Smooth muscle cell (in vitro differentiated cells): ENCODE results near the gene AP2B1. TPM values are rescaled to one million over a fixed set of nuclear protein-coding genes. Genes with fewer than 3 reads are reported as not detected.
"Not testable (repeated sequence)": the region's sequence is repeated elsewhere in the genome, so short reads cannot be mapped to it uniquely, and the experiment has no call there.

Source experiments
- DNase-seq: peaks from one replicate; lab custom pipeline; 2025; ENCODE audit not compliant: unreplicated experiment; lab: John Stamatoyannopoulos, UW
- H2AFZ ChIP-seq: fragments of 200-600 bp; sonication (generic); 2 replicates; pipeline ENCODE4 v1.6.0; 2016; ENCODE audit warnings: antibody characterized with exemption, low read depth, mild to moderate bottlenecking
- H3F3A ChIP-seq: fragments of 200-600 bp; sonication (generic); 2 replicates; pipeline ENCODE4 v1.6.0; 2017; ENCODE audit warnings: antibody characterized with exemption, low read depth
- H3K27ac ChIP-seq: fragments of 200-600 bp; sonication (generic); 2 replicates; pipeline ENCODE4 v1.5.1; 2016; ENCODE audit warnings: low read depth, mild to moderate bottlenecking
- H3K27me3 ChIP-seq: fragments of 200-600 bp; sonication (generic); 2 replicates; pipeline ENCODE4 v1.6.1; 2016; ENCODE audit warnings: low read depth, mild to moderate bottlenecking
- H3K36me3 ChIP-seq: fragments of 200-600 bp; sonication (generic); 2 replicates; pipeline ENCODE4 v1.5.1; 2016; ENCODE audit warnings: low read depth
- H3K4me1 ChIP-seq: fragments of 200-600 bp; sonication (generic); 2 replicates; pipeline ENCODE4 v1.5.1; 2016; ENCODE audit warnings: low read depth
- H3K4me2 ChIP-seq: fragments of 200-600 bp; sonication (generic); 2 replicates; pipeline ENCODE4 v1.6.0; 2016; ENCODE audit warnings: mild to moderate bottlenecking
- H3K4me3 ChIP-seq: fragments of 200-600 bp; sonication (generic); 2 replicates; pipeline ENCODE4 v1.5.1; 2016; ENCODE audit warnings: mild to moderate bottlenecking
- H3K79me2 ChIP-seq: fragments of 200-600 bp; sonication (generic); 2 replicates; pipeline ENCODE4 v1.6.0; 2016; ENCODE audit warnings: low read depth, mild to moderate bottlenecking
- H3K9ac ChIP-seq: fragments of 200-600 bp; sonication (generic); 2 replicates; pipeline ENCODE4 v1.6.0; 2016; ENCODE audit warnings: low read depth
- H3K9me3 ChIP-seq: fragments of 200-600 bp; sonication (generic); replicated peaks from 2 replicates; pipeline ENCODE4 v1.5.1; 2016; ENCODE audit warnings: low read depth
- H4K20me1 ChIP-seq: fragments of 200-600 bp; sonication (generic); 2 replicates; pipeline ENCODE4 v1.6.0; 2016; ENCODE audit warnings: low read depth
- CTCF ChIP-seq: fragments of 200-600 bp; sonication (generic); IDR thresholded peaks from 2 replicates; pipeline ENCODE4 v1.5.1; 2017; ENCODE audit warnings: borderline replicate concordance, mild to moderate bottlenecking, antibody characterized with exemption; ENCODE audit not compliant: insufficient read depth, poor library complexity, severe bottlenecking
- WGBS: methylation state at CpG from one replicate; pipeline ENCODE4 v1.1.7; 2016; ENCODE audit warnings: low lambda C conversion rate; 5-methylcytosine and 5-hydroxymethylcytosine counted together
- polyA plus RNA-seq: library from polyadenylated mRNA; unstranded; fragments of >200 nt; fragmentation: Nextera tagmentation; extraction: Ambion mirVana; gene quantifications from 2 replicates; pipeline ENCODE4 v1.2.1, GENCODE V29; 2016
- total RNA-seq: library from RNA; depleted of rRNA; stranded (reverse); fragments of >200 nt; gene quantifications from 2 replicates; pipeline ENCODE4 v1.2.3, GENCODE V29; 2014

Gene AP2B1
- total and polyA plus RNA-seq, 2 experiments from 2014 or later, result 58.5 to 92.3 TPM

GRCh38 chr17:35698800-35699199, 111.7 kb downstream of the AP2B1 start:
- no peak for DNase-seq
- no peak overlapping the region for H3K4me3 ChIP-seq
- H3K9me3 ChIP-seq, result no peaks in the 10 kb centered on the region
- no peak overlapping the region for H3K27ac ChIP-seq
- no peak overlapping the region for H3K4me2 ChIP-seq
- H3K36me3 ChIP-seq, result peaks cover 8% of the 10 kb centered on the region
- H3K9ac ChIP-seq, result no peak overlapping the region
- WGBS, result 85% methylated on average over 2 of the region's 2 CpGs
- H3K79me2 ChIP-seq, result peaks cover 4% of the 10 kb centered on the region
- H3K27me3 ChIP-seq, result no peaks in the 10 kb centered on the region
- no peaks in the 10 kb centered on the region for H3K4me1 ChIP-seq
- no peak for TF ChIP-seq CTCF
- no peak overlapping the region for H2AFZ ChIP-seq
- H4K20me1 ChIP-seq, result peaks cover 68% of the 10 kb centered on the region
- no peaks in the 10 kb centered on the region for H3F3A ChIP-seq

- Histone ChIP-seq H3K79me2 (peaks cover 4% of the 10 kb centered on the region), H2AFZ (no peak overlapping the region), H3K4me3 (no peak overlapping the region), H3K27ac (no peak overlapping the region), H3K36me3 (peaks cover 5% of the 10 kb centered on the region), H3F3A (no peaks in the 10 kb centered on the region), H3K9ac (no peak overlapping the region), H3K4me2 (no peak overlapping the region), H4K20me1 (peaks cover 77% of the 10 kb centered on the region), H3K9me3 (no peaks in the 10 kb centered on the region), H3K27me3 (no peaks in the 10 kb centered on the region), H3K4me1 (no peaks in the 10 kb centered on the region)
- no peak for DNase-seq
- 87% methylated on average over 6 of the region's 6 CpGs for WGBS
- no peak for TF ChIP-seq CTCF
Measured at GRCh38 chr17:35700150-35700549, 113.0 kb downstream of the AP2B1 start.

- no peak for TF ChIP-seq CTCF
- Histone ChIP-seq H3K79me2 (peaks cover 4% of the 10 kb centered on the region), H3K9me3 (no peaks in the 10 kb centered on the region), H3K9ac (no peak overlapping the region), H3K36me3 (no peaks in the 10 kb centered on the region), H4K20me1 (peaks cover 77% of the 10 kb centered on the region), H3F3A (no peaks in the 10 kb centered on the region), H3K27me3 (no peaks in the 10 kb centered on the region), H3K4me2 (no peak overlapping the region), H3K27ac (no peak overlapping the region), H3K4me1 (no peaks in the 10 kb centered on the region), H3K4me3 (no peak overlapping the region), H2AFZ (no peak overlapping the region)
- 96% methylated on average over 5 of the region's 5 CpGs for WGBS
- DNase-seq, result no peak
Measured at GRCh38 chr17:35701491-35701890, 114.4 kb downstream of the AP2B1 start.

- not testable (repeated sequence) for H3K9me3 ChIP-seq, H3K4me2 ChIP-seq, H2AFZ ChIP-seq, H3K4me3 ChIP-seq, H3K36me3 ChIP-seq, H3K79me2 ChIP-seq, H3K4me1 ChIP-seq, DNase-seq, H3K9ac ChIP-seq, H3K27me3 ChIP-seq, H3K27ac ChIP-seq, H3F3A ChIP-seq
- peaks cover 80% of the 10 kb centered on the region for H4K20me1 ChIP-seq
- 99% methylated on average over 2 of the region's 2 CpGs for WGBS
Measured at GRCh38 chr17:35703308-35703707, 116.2 kb downstream of the AP2B1 start.
